Left cardiac atrium (tissue), 4 donors: ENCODE data around the gene TBC1D2B. TPM values are rescaled to one million over a fixed set of nuclear protein-coding genes. Genes with fewer than 3 reads are reported as not detected.

Experiments
- ATAC-seq, 2 donors: fragments of 200-7000 bp; cut with Tn5 transposase; one replicate each; pipeline ENCODE4 v1.9.1; 2020; ENCODE audit warnings: mild to moderate bottlenecking in 2 of 2, moderate library complexity in 2 of 2
- DNase-seq: peaks from one replicate; pipeline ENCODE4 v3.0.0-alpha.2; 2020
- intact Hi-C, 2 donors: fragments of 100-400 bp; cut with DNase I; formaldehyde crosslinking; loops; one replicate each; pipeline versions ENCODE4 v1.14.1 to v1.15.1; 2022 to 2023
- total RNA-seq, 2 donors: library from RNA; stranded (reverse); fragmentation: NEBNext Ultra II Directional; extraction: Animal tissue kit (Norgen Biotek cat#: 25700); gene quantifications; one replicate each; pipeline ENCODE4 v1.2.1, GENCODE V29; 2021
- donor health status: DM: no; HTN: yes; CAD: no.
- donor health status: DM: no; HTN: yes; CAD: no; lungs with severe emphysema.
- donor health status: DM: yes; HTN: yes; CAD: no.
- donor health status: Dilated cardiomyopathy.

Gene TBC1D2B
- total RNA-seq, 2 donors from 2014 or later = 20.5 to 23.7 TPM

DNA sequence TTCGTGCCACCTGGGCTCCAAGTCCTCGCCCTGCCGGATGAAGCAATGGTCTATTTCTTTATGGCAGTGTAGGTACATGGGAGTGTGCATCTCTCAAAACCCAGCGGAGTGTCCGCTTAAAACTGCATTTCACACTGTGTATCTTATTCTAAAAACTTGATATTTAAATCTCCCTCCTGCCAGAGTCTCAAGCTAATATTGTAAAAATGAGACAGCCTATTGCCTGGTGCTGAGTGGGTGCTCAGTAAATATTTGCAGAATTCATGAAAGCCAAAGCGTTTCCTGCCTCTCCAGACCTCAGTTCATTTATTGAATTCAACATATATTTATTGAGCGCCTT, 330 bp upstream of the TBC1D2B start:
- DNase-seq = no peak
- intact Hi-C loops = no loop called here
- peak in 1 of 2 donors; percentile 2 for ATAC-seq

DNA sequence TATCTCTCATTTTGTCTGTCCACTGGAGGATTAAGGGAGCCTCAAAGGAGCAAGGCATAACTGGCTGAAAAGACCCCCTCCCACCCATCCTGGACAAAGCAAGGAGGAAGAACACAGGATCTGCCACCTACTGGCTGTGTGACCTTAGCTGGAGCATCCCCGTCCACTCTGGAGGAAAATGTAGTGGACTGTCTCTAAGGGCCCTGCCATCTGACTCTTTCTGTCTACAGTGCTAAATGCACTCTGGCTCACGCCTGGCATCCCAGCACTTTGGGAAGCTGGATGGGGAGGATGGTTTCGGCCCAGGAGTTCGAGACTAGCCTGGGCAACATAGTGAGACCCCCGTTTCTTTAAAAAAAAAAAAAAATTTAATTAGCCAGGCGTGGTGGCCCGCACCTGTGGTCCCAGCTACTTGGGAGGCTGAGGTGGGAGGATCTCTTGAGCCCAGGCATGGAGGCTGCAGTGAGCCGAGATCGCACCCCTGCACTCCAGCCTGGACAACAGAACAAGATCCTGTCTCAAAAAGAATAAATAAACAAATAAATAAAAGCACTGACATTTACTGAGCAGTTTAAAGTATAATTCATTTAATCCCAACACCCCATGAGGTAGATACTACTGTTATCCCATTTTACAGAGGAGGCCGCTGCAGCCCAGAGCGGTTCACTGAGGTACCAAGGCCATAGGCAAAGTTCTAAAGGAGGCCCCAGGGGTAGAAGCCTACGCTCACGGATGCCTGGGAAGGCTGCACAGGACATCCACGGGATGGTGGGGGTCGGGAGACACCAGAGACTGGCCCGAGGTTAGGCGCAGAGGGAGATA, 1.1 kb downstream of the TBC1D2B start:
- DNase-seq (no peak), ATAC-seq (peak; percentile 13 to 20)
- intact Hi-C loops = no loop called here

DNA sequence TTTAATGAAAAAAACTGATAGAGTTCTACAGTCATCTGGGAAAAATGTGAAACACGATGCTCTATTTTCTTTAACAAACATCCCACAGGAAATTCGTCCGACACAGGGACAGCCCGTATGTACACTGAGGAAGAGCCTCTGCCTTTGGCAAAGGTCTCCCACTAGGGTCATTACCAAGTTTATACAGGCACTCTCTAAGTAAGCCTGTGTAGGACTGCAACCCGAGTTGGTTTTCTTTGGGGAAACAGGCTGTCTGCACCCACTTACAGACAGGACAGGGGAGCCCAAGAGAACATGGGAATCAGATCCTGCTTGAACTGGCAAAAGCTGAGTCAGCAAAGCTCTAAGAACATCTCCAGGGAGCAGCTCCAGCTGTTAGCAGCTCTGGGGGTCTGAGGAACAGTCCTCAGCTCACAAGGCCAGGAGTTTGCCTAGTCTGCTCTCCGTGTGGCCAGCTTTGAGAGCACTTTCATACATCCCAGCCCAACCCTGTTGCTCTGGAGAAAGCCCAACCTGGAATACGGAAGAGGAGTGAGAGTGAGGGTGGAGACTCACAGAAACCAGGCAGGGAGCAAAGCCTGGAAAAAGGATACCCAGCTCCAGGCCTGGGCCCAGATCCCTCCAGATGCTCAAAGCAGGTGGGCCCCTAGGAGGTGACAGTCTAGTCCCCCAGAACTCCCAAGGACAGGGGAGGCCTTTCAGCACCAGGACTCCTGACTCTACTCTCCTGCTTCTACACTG, 1.9 kb downstream of the TBC1D2B start:
- intact Hi-C loops = no loop called here
- ATAC-seq (peak; percentile 69 to 79), DNase-seq (peak; percentile 46)

DNA sequence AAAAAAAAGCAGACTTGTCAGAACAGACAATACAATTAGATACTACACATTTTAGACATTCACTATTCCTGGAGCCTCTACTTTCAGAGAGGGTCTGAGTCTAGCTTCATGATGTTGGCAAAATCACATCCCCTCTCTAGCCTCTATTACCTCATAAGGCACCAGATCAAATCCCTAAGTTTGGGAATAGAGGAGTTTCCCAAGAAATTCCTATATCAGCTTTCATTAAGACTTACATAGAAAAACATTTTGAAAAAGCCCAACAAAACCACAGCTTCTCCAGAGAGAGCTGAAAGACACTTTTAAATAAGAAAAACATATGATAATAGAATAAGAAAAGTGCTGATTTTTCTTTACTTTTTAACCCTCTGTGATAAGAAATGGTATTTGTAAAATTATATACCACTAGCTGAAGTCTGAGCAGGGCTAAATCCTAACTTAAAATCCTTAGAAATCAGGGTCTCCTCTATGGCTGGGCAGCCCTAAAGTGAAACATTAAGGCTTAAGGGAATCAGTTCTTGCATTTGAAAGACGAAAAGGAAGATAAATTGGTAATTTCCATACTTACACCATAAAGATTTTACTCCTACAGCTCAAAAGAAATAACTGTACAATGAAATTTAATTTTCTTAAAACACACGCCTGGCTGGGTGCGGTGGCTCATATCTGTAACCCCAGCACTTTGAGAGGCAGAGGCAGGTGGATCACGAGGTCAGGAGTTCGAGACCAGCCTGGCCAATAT, 4.3 kb downstream of the TBC1D2B start:
- DNase-seq (no peak), ATAC-seq (no peak)
- intact Hi-C loops = no loop called here

DNA sequence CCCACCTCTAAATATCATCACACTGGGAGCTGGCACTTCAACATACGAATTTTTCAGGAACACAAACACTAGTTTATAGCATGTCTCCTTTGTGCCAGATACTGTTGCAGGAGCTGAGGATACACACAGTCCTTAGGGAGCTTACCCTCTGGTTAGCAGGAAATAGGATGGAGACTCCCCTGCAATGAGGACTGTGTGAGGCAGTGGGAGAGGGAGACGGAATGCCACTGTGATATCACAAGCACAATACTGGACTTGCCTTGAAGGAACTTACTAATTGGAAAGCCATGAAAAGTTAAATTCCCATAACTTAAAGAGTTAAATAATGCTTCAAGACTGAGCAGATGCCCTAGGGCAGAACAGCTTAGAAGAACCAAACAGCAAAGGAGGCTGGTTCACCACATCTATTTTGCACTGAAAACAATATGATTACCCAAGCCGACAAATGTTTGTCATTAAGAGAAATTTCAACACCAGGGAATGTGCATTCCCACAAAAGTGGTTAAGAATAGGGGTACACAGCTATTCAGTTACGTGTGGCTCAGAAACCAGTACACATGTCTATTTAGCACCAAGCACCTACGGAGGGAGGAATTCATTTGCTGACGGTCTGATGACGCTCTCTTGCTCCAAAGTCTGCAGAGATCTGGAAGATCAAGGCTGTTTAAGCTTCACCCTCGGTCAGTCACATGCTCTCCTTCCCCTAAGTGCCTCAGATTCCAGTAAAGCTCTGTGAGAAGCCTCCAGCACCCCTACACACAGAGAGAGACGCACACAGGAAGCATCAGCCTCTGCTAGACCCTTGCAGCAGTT, 5.2 kb downstream of the TBC1D2B start:
- ATAC-seq (peak; percentile 17 to 22), DNase-seq (no peak)
- intact Hi-C loops = no loop called here

DNA sequence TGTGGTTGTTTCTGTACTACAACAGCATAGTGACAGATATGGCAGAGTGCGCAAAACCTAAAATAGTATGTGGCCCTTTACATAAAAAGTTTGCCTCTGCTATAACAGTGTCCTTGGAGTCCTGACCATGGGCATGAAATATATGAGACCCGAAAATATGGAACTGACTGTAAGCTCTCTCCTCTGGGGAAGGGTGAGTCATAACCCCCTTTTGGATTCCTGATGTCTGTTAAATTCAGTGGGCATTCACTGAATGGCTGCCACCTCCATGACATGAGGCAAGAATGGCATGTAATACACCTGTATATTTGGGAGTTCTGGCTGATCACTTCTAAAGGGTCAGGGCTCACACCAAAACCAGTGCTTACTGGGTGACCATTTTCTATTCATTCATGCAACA, 6.1 kb downstream of the TBC1D2B start:
- DNase-seq = no peak
- intact Hi-C loops = no loop called here
- ATAC-seq = no peak

DNA sequence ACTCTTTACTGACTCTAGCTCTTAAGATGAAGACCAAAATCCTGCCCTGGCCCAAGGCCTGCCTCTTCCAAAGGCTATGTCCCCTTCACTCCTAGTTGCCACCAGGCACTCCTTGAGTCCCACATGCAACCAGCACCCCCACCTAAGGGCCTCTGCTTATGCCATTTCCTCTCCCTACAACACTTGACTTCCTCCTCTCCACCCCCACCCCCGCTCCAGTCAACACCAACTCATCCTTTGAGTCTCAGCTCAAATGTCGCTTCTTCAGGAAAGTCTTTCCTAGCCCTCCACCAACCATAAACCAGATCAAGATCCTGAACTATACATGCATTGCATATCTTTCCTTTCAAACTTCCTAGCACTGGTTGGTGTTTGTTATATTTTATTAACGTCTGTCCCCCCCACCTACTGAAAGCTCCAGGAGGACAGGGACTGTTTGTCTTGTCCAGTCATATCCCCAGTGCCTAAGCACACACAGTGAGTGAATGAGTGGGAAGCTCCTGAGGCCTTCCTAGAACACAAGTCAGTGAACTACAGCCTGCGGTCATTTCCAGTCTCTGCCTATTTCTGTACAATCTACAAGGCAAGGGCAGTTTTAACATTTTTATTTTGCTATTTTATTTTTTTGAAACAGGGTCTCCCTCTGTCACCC, 7.3 kb downstream of the TBC1D2B start:
- ATAC-seq (no peak), DNase-seq (no peak)
- intact Hi-C loops = no loop called here

DNA sequence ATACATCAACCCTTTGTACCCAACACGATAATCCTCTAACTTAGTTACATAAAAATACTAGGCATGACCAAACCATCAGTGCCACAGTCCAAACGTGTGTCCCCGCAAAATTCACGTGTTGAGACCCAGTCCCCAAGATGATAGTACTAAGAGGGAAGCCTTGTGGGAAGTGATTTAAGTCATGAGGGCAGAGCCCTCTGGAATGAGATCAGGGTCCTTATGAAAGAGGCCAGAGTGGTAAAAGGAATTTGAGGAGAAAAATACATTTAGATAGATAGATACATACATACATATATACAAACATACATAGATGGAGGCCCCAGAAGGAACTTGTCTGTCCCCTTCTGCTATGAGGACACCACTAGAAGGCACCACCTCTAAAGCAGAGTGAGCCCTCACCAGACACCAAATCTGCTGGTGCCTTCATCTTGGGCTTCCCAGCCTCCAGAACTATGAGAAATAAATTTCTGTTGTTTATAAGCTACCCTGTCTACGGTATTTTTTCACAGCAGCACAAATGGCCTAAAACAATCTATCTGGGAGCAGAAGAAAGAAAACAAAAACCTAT, 8.0 kb downstream of the TBC1D2B start:
- ATAC-seq (no peak), DNase-seq (no peak)
- intact Hi-C loops = no loop called here

DNA sequence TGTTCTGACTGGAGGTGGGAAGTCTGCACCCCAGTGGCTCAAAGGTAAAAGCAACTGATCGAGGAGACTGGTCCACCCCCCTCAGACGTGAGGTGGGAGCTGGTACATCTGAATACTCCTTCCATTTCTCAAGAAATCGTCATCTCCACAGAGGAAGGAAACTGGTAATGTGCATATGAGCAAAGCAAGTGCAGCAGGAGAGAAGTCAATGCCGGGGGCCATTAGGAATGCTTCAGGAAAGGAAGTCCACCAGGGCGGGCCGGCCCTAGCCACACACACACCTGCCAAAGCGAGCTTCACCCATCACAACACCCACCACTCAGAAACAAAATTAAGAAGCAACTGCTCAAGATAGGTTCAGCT, 8.5 kb downstream of the TBC1D2B start:
- intact Hi-C loops = no loop called here
- DNase-seq = no peak
- ATAC-seq = no peak

DNA sequence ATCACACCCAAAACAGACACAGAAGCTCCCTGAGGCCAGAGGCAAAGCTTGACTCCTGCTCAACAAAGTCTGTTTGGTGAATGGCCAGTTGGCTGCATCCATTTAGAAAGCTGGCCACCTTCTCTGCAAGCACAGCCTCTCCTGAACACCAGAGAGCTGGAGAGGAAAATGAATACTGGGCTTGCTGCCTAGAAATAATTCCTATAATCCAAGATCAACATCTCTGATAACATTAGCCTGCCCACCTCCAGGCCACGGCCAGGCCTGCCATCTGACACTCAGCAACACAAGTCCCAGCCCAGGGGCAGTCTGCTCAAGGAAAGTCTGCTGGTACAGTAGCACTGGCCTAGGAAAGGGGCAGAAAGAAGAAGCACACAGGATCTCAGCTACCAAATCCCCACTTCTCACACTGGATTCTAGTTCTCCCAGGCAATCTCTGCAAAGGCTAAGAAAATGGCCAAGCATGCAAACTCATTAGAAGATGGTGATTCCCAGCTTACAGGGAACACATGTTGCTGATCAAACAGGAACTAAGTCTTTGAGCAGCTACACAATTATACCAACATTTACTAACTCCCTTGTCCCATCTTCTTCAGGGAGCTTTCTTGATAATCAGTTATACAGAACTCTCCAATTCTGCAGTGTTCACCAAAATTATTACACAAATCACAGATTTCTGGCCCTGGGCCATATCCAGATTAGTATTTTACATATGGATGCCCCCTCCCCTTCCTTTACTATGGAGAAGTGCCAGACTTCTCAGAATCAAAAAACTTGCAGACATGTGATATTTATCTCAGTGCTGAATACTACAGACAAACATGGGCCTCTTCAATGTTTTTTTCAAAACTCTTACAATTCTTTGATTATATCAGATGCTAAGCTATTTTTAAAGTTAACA, 9.9 kb downstream of the TBC1D2B start:
- DNase-seq (no peak), ATAC-seq (no peak)
- intact Hi-C loops = no loop called here

DNA sequence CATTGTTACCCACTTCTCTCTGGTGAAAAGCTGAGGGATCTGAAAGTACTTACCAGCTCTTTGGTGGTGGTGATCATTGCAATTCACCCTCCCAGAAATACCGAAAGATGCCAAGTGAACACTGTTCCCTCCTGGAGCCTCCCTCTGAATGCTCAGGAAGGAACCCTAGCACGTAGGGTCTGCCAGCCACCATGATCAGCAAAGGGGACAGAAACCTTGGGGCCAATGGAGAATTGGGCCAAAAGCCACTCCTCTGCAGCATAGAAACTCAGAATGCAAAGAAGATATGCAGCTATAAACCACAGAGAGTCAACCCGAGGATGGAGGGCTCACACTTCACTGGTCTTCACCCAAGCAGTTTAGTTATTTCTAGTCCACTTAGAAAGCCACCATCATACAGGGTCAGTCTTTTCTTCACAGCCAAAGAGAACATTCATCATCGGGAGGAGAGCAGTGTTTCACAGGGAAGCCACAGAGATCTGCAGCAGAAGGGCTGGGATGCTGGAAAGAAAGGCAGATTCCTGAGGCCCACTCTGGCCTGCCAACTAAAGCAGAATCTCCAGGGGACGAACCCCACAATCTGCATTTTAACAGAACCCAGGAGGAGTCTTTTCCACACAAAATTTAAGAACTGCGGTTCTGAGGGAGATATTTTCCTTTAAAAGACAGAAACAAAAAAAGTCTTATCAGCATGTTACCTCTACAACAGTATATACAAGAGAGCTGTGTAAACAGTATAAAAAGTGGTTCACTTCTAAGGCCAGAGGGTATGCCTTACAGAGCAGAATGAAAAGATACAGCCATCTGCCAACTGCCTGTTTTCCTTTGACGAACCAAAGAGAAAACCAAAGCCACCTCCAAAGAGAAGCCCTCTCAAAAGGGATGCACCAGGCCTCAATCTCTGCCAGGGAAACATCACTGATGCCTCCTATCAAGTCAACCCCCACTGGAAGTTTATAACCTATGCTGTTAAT, 11.3 kb downstream of the TBC1D2B start:
- ATAC-seq = no peak
- intact Hi-C loops = no loop called here
- DNase-seq = no peak

DNA sequence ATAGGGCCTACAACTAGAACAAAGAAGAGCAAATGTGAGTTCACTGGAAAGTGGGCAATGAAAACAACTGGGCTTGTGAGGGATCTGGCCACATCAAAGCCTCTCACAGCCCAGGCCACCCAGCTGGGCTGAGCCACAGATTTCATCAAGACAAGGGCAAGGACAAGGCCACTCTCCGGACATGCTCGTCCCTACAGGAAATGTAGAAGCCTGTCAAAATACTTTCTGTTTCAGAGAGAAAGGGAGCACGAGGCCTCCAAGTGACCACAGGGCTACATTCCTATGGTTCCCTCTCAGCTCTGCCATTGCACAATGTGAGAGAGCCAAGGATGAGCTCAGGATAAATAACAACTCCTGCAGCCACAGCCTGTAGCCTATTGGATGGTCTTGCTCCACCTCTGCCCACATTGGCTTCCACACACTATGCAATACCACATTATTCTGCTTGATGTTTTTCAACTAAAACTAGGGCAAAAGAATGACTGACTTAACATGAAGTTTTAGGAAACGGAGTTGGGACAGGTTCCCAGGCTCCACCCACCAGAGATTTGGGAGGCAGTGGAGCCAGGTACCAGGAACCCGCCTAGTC, 12.1 kb downstream of the TBC1D2B start:
- ATAC-seq (peak; percentile 84 to 94), DNase-seq (peak; percentile 60)
- intact Hi-C loops = no loop called here

DNA sequence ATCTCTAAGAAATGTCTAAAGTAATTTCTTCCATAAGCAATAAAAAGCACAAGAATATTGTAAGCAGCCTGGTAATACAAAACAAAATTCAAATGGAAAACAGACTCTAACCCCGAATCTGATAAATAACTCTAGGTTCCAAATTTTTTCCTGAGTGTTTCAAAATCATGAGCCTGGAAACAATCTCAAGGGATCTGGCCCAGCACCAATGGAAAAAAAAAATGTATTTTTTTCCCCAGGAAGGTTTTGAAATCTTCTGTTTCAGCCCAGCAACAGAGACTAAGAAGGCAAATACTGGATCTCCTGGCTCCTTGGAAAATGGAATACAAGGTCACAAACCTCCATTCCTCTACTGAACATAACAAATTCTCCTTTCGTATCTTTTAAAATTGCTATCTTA, 13.0 kb downstream of the TBC1D2B start:
- no peak for DNase-seq
- intact Hi-C loops = no loop called here
- ATAC-seq = peak; percentile 36 to 37

DNA sequence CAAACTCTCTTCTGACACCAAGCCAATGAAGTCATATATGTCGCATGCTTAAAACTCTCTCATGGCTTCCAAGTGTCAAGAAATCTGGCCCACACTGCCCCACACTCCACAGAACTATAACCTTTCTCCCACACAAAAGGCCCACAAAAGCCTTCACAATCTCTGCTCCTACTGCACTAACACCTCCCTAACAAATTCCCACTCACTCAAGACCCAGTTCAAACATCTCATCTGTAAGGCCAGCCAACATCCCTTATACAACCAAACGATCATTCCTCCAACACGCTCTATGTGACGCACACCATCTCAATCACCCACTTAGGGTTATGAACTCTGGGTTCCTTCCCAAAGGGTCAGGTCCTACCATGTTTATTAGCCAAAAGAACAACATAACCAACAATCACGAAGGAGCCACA, 13.5 kb downstream of the TBC1D2B start:
- intact Hi-C loops = no loop called here
- DNase-seq = no peak
- peak; percentile 6 to 43 for ATAC-seq

DNA sequence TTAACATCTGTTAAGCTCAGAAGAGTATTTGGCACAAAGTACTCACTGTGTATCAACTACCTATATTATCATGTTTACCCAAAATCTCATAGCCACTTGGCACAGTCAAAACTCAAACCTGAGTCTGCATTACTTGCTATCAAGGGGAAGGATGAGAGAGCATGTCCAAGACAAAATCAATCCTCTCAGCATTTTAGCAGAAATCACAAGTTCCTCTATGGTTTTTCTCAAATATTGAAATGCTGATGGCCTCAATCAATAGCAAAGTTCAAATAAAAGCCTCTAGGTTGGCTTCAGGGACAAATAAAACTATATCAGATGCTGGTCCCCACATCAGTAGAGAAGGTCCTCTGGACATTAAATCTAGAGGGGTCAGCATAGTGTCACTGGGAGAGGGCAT, 14.3 kb downstream of the TBC1D2B start:
- DNase-seq (no peak), ATAC-seq (no peak)
- intact Hi-C loops = no loop called here

DNA sequence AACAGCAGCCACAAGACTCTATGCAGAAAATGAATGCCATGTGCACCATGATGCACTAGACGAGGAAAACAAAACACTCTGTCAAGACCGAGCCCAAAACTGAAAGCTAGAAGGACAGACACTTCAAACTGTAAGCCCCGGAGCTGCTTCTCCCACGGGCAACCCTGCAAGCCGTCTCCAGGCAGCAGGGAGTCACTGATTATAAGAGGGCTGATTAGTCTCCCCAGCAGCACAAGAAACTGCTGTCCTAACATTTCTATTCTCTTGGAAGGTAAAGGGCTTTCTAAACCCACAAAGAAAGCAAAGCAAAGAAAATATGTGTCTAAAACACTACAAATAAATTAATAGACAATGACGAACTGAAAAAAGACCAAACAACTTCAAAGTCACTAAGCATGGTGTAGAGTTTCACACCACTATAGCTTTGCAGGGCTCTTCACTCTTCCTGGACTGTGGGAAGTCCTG, 15.5 kb downstream of the TBC1D2B start:
- ATAC-seq = no peak
- DNase-seq = no peak
- intact Hi-C loops = no loop called here
